Measurements from ENCODE around the gene NIPA2. TPM values are rescaled to one million over a fixed set of nuclear protein-coding genes. Genes with fewer than 3 reads are reported as not detected.

The NIPA2 gene
- total RNA-seq, 2 experiments from 2014 or later: 96.1 to 112 TPM

GRCh38 chr15:22867886-22868285 lies 29.4 kb downstream of the NIPA2 start:
- H4K20me1 ChIP-seq (ENCODE audit: insufficient read depth, low read length): no peaks in the 10 kb centered on the region
- no peak overlapping the region for H3K4me2 ChIP-seq (ENCODE audit: low read length)
- no peak for DNase-seq (ENCODE audit: low spot score)
- intact Hi-C loops (cut with micrococcal nuclease; ENCODE audit: unreplicated experiment): loop anchor here (10.0 kb wide), 1 partner anchor 137 kb away; no protein-coding TSS in a partner anchor
- CTCF ChIA-PET (ENCODE audit: unreplicated experiment): no interaction called here
- no peak for TF ChIP-seq EZH2phosphoT487 (IDR thresholded peaks at IDR 0.05; ENCODE audit: borderline replicate concordance, low read depth, low read length)
- TF ChIP-seq, protein P1, sequence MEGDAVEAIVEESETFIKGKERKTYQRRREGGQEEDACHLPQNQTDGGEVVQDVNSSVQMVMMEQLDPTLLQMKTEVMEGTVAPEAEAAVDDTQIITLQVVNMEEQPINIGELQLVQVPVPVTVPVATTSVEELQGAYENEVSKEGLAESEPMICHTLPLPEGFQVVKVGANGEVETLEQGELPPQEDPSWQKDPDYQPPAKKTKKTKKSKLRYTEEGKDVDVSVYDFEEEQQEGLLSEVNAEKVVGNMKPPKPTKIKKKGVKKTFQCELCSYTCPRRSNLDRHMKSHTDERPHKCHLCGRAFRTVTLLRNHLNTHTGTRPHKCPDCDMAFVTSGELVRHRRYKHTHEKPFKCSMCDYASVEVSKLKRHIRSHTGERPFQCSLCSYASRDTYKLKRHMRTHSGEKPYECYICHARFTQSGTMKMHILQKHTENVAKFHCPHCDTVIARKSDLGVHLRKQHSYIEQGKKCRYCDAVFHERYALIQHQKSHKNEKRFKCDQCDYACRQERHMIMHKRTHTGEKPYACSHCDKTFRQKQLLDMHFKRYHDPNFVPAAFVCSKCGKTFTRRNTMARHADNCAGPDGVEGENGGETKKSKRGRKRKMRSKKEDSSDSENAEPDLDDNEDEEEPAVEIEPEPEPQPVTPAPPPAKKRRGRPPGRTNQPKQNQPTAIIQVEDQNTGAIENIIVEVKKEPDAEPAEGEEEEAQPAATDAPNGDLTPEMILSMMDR (conservative IDR thresholded peaks at IDR 0.05; ENCODE audit: low read length): no peak
- peaks cover 10% of the 10 kb centered on the region; the same call in 1 of the 2 replicates for H3K79me2 ChIP-seq (ENCODE audit: insufficient read depth, low read depth, low read length)
- no peaks in the 10 kb centered on the region for H3K9me2 ChIP-seq (ENCODE audit: insufficient read depth, low read length)
- H3K36me3 ChIP-seq (ENCODE audit: insufficient read depth, low read length): peaks cover 78% of the 10 kb centered on the region
- H3K4me1 ChIP-seq (ENCODE audit: insufficient read depth, low read length, poor library complexity, severe bottlenecking): no peaks in the 10 kb centered on the region
- BruUV-seq (replicated peaks): no TSS peak
- no peak overlapping the region for H3K27ac ChIP-seq (ENCODE audit: low read depth, low read length, poor library complexity, severe bottlenecking)
- H3K4me3 ChIP-seq (ENCODE audit: low read depth, low read length, poor library complexity, severe bottlenecking): no peak overlapping the region
- POLR2A ChIA-PET: interaction anchor here (0.9 kb wide), 1 partner anchor 11 kb away, joined by 3 read pairs; no protein-coding TSS in a partner anchor
- no peaks in the 10 kb centered on the region for H3K9me3 ChIP-seq (ENCODE audit: low read length)
- H2AFZ ChIP-seq (ENCODE audit: low read length): no peak overlapping the region

DNA sequence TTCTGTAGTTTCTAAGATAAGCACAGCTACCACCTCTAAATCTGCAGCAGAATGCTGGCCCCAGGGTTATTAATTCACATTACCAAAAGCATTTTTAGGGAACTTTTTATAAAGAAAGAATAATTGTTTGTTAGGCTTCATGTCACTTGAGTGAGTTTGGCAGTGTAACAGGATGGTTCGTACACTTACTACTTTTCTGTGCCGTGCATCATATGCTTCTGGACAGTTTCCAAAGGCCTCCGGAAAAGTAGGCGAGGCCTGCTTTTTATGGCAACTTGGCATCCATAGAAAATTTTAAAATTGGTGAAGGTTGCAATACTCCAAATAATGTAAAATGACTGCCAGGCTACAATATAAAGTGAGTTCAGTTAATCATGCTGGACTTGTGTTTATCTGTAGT lies 30.0 kb downstream of the NIPA2 start:
- POLR2A ChIA-PET: no interaction called here
- no peak for TF ChIP-seq EZH2phosphoT487 (IDR thresholded peaks at IDR 0.05; ENCODE audit: borderline replicate concordance, low read depth, low read length)
- TF ChIP-seq, protein P1 (conservative IDR thresholded peaks at IDR 0.05; ENCODE audit: low read length): no peak
- no TSS peak for BruUV-seq (replicated peaks)
- Histone ChIP-seq H3K4me3 (ENCODE audit: low read depth, low read length, poor library complexity, severe bottlenecking) (no peak overlapping the region), H3K9me3 (ENCODE audit: low read length) (no peaks in the 10 kb centered on the region), H3K27ac (ENCODE audit: low read depth, low read length, poor library complexity, severe bottlenecking) (no peak overlapping the region), H3K79me2 (ENCODE audit: insufficient read depth, low read depth, low read length) (peaks cover 5% of the 10 kb centered on the region; the same call in 1 of the 2 replicates), H3K4me1 (ENCODE audit: insufficient read depth, low read length, poor library complexity, severe bottlenecking) (no peaks in the 10 kb centered on the region), H3K36me3 (ENCODE audit: insufficient read depth, low read length) (peaks cover 72% of the 10 kb centered on the region), H3K4me2 (ENCODE audit: low read length) (no peak overlapping the region), H3K9me2 (ENCODE audit: insufficient read depth, low read length) (no peaks in the 10 kb centered on the region), H4K20me1 (ENCODE audit: insufficient read depth, low read length) (no peaks in the 10 kb centered on the region), H2AFZ (ENCODE audit: low read length) (no peak overlapping the region)
- CTCF ChIA-PET (ENCODE audit: unreplicated experiment): no interaction called here
- intact Hi-C loops (cut with micrococcal nuclease; ENCODE audit: unreplicated experiment): loop anchor here (10.0 kb wide), 1 partner anchor 136 kb away; no protein-coding TSS in a partner anchor
- DNase-seq (ENCODE audit: low spot score): no peak

DNA sequence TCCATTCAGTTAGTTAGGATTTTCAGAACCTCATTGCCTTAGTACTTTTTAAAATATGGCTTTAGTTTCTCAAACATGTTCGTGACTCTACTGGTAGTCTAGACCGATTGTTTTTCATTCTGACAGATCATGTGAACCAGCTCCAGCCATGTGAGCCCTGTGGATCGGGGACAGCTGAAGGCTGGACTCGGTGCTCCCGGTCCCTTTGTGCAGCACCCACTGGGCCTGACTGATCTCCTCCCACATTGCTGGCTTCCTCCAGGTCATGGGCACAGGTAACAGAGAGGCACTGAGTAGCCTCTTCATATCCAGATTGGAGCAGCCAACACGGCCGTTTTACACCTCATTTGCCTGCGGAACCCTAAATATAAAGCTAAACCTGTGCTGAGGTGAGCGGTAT lies 30.5 kb downstream of the NIPA2 start:
- no peak overlapping the region for H3K4me2 ChIP-seq (ENCODE audit: low read length)
- no peaks in the 10 kb centered on the region for H4K20me1 ChIP-seq (ENCODE audit: insufficient read depth, low read length)
- no peak overlapping the region for H3K27ac ChIP-seq (ENCODE audit: low read depth, low read length, poor library complexity, severe bottlenecking)
- ChIA-PET CTCF (ENCODE audit: unreplicated experiment) (no interaction called here), POLR2A (no interaction called here)
- intact Hi-C loops (cut with micrococcal nuclease; ENCODE audit: unreplicated experiment): loop anchor here (10.0 kb wide), 1 partner anchor 136 kb away; no protein-coding TSS in a partner anchor
- no peak overlapping the region for H2AFZ ChIP-seq (ENCODE audit: low read length)
- H3K9me3 ChIP-seq (ENCODE audit: low read length): no peaks in the 10 kb centered on the region
- no TSS peak for BruUV-seq (replicated peaks)
- H3K4me3 ChIP-seq (ENCODE audit: low read depth, low read length, poor library complexity, severe bottlenecking): no peak overlapping the region
- TF ChIP-seq, protein P1 (conservative IDR thresholded peaks at IDR 0.05; ENCODE audit: low read length): no peak
- no peak for TF ChIP-seq EZH2phosphoT487 (IDR thresholded peaks at IDR 0.05; ENCODE audit: borderline replicate concordance, low read depth, low read length)
- H3K79me2 ChIP-seq (ENCODE audit: insufficient read depth, low read depth, low read length): peaks cover under 1% of the 10 kb centered on the region; the same call in 1 of the 2 replicates
- H3K36me3 ChIP-seq (ENCODE audit: insufficient read depth, low read length): peaks cover 67% of the 10 kb centered on the region
- DNase-seq (ENCODE audit: low spot score): no peak
- H3K4me1 ChIP-seq (ENCODE audit: insufficient read depth, low read length, poor library complexity, severe bottlenecking): no peaks in the 10 kb centered on the region
- no peaks in the 10 kb centered on the region for H3K9me2 ChIP-seq (ENCODE audit: insufficient read depth, low read length)

All from OCI-LY7 (cell line).